AG08395 (cell line): Measurements from ENCODE around the gene CILP.

Source experiments
- DNase-seq: peaks from one replicate; pipeline ENCODE4 v3.0.0; 2012; ENCODE audit warnings: mixed read lengths, low spot score

CILP gene

GRCh38 chr15:65221697-65222096 is 10.4 kb upstream of the CILP start:
- no peak for DNase-seq

- DNase-seq = no peak
Measured at GRCh38 chr15:65219137-65219536, 7.9 kb upstream of the CILP start.

GRCh38 chr15:65217526-65218482 is 6.5 kb upstream of the CILP start:
- no peak for DNase-seq

GRCh38 chr15:65215496-65215895 is 4.2 kb upstream of the CILP start:
- no peak for DNase-seq

DNA sequence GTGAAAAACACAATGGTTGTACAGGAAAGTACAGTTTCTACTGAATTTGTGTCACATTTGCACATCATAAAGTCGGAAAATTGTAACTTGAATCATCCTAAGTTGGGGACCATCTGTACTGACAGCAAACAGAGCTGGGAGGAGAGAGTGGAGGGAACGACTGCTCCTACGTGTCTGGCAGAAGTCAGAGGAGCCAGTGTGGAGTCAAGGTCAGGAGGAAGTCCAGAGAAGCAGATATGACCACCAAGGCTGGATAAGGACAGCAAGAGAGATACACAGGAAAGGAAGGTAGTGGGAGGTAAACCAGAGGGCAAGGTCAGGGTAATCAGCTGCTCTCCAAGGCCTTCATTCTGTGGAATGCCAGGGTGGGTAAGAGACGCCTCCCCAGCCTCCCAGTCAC is 2.7 kb upstream of the CILP start:
- no peak for DNase-seq

DNA sequence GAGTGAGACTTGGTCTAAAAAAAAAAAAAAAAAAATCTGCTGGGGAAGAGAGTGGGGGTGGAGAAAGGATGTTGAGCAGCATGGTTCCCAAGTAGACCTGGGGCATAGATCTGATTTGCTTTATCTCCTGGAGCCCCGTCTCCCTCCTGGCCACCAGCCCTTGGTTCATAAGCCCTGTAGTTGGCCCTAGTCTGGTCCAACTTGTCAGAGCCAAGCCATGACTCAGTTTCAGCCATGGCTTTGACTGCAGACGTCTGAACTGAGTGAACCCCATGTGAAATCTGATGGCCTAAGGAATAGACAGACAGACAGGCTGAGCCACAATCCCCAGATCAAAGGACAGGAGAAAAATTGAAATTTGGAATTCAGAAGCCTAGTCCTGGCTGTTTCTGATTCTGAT is 2.0 kb upstream of the CILP start:
- DNase-seq = no peak

DNA sequence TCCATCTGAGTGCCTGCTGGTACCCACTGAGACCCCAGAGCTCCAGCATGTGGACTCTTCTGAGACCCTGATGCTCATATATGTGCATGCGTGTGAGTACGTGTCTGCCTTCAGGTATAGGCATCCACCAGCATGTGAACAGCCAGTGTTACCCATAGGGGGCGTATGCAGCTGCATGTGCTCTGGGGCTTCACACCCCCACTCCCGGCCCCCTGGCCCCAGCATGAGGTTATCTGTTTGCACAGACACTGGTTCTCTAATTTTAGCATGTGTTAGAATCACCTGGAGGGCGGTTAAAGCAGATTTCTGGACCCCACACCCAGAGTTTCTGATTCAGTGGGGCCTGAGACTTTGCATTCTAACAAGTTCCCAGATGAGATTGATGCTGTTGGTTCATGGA is 824 bp upstream of the CILP start:
- no peak for DNase-seq

DNA sequence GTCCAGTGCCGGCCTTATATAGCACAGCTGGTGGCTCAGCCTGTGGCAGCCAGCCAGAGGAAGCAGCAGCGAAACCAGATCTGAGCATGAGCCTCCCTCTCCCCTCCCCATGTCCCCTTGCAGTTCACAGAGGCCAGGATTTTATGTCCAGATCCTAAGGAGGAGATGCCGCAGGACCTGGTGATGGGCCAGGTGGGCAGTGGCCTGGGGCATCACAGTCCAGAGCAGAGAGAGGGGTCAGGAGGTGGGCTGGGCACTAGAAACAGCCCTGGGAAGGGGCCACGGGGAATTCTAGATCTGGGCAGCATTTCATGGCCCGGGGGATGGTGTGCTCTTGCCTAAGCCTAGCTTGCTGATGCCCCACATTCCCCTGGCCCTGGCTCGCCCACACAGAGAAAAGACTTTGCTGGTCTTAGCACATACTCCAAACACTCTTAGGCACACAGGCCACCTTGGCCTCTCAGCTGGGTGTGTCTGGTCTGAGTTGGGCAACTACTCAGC is 259 bp upstream of the CILP start:
- peak; percentile 28 for DNase-seq

GRCh38 chr15:65209701-65210643 is 1.3 kb downstream of the CILP start:
- DNase-seq = no peak

GRCh38 chr15:65208647-65209046 is 2.6 kb downstream of the CILP start:
- no peak for DNase-seq

- no peak for DNase-seq
Measured at GRCh38 chr15:65207280-65207840, 3.9 kb downstream of the CILP start.

DNA sequence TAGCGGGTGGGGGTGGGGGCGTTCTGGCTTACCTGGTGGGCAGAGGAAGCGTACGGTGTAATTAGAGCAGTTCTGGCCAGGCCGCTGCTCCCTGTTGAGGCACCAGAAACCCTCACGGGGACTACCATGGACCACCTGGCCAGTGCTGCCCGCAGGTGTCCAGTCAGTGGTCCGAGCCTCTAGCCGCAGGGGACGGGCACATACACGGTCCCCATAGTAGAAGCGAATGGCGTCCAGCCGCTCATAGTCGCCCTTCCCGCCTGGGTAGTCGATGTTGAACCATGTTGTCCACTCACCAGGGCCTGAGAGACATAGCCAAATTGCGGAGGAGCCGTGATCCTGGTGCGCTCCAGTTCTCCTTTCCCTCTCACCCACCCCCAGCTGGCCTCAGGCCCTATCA is 4.5 kb downstream of the CILP start:
- DNase-seq = no peak

DNA sequence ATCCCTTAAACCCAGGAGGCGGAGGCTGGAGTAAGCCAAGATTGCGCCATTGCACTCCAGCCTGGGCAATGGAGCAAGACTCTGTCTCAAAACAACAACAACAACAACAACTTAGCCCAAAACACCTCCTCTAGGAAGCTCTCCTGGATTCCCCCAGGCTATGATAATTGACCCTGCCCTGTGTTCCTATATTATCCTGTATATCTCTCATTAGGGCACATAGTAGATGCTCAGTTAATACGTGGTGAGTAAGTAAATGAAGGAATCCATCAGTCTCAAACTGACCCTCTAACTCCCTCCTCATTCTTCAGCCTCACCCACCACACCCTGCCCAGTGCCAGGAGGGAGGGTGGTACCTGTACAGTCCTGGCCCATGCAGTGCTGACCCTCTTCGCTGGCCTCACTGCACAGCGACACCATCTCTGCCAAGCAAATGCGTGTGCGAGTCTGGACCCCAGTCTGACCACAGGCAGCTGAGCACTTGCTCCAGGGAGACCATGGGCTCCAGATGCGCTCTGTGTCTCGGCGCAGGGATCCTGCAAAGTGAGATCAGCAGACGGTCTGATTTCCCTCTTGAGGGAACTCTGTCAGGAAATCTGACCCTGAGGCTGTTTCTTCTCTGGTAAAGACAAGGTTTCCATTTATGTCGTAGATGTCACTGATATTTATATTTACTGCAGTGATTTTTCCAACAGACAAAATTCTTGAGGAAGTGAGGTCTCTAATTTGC is 6.2 kb downstream of the CILP start:
- no peak for DNase-seq

- no peak for DNase-seq
Measured at GRCh38 chr15:65204236-65204930, 6.9 kb downstream of the CILP start.

DNA sequence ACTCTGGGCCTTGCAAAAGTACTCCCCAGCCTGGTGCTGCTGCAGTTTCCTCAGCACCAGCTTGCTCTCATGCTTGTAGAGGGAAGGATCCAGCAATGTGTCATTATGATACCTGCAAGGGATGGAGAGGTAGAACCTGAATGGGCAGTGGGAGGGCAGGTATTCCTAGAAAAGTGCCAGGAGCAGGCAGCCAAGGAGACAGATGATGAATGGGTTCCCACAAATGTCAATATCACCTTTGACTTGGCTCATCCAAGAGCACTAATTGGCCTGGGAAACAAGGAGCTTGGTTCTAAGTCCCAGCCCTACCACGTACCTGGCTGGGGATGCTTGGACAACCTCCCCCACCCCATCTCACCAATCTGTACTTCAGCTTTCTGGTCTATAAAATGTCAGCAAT is 9.4 kb downstream of the CILP start:
- DNase-seq = no peak

DNA sequence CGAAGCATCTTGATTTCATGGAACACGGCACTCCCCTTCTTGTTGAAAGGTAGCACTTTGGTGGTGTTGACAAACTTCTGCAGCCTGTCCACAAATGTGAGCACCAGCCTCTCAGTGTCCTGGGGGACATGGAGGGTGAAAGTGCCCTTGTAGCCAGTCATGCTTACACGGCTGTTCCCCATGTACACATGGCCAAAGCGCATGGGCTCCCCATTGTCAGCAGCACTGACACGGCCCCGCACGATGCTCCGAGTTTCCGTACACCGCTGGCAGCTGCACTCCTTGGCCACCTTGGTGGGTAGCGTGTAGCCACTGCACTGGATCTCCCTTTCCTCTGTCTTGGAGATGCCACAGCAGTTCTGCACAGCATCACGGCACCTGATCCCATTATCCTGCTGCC is 12.7 kb downstream of the CILP start:
- peak; percentile 1 for DNase-seq

DNA sequence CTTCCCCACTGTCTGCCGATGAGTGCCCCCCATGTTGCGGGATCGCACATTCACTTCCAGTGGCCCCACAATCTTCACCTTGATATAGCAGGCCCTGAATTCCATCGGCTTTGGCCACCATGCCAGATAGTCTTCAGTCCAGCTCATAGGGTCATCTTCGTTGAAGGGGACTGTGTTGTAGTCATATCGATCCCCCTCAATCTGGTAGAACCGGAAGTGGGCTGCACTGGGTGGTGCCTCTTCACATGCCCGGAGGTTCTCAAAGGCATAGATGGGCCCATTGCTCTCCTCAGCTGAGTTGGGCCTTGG is 14.0 kb downstream of the CILP start:
- DNase-seq = no peak

DNA sequence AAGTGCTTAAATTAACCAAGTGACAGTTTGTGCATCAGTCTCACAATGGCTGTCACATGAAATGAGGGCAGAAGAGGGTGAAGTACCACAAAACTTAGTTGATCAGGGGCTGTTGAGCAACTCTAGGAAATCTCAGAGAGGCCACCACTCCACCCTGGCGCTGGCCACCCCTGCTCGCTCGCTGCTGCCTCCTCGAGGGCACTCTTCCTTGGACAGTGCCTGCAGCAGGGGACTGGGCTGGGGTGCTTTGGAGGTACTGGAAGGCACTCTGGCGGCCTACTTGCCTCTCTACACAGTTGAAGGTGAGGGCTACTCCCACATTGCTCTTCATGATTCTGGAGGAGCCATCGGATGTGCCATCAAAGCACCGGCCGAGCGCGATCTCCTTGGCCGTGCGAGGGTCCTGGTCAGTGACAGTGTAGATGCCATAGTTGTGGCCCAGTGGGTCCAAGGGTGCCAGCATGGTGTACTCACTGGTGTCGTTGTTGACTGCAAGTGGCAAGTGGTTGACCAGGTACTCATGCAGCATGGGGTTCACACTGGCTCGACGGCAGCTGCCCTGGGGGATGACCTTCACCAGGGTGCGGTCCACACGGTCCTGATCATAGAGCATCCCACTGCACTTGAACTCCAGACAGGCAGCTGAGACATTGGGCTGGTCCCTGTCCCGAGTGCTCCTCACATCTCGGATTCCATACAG is 14.5 kb downstream of the CILP start:
- DNase-seq = no peak

- no peak for DNase-seq
Measured at GRCh38 chr15:65195548-65195923, 15.7 kb downstream of the CILP start.

GRCh38 chr15:65194826-65195547 is 16.3 kb downstream of the CILP start:
- DNase-seq = no peak
